Measurements from ENCODE around the gene TRIM33.

TRIM33 gene

GRCh38 chr1:114517348-114517747 lies 6.3 kb upstream of the TRIM33 start:
- H3K4me1 ChIP-seq (ENCODE audit: control insufficient read depth in 5 of 5, insufficient read depth in 5 of 5, low read length in 5 of 5), result peaks cover 0 to 3% (median 0%) of the 10 kb centered on the region in 5 donors
- no peak overlapping the region for H3K9ac ChIP-seq (ENCODE audit: low read length in 5 of 5)
- H3K27ac ChIP-seq (ENCODE audit: low read depth, low read length), result no peak overlapping the region
- H3K9me3 ChIP-seq (ENCODE audit: control insufficient read depth in 5 of 5, low read length in 5 of 5), result no peaks in the 10 kb centered on the region
- H3K36me3 ChIP-seq (ENCODE audit: control insufficient read depth in 5 of 5, insufficient read depth in 5 of 5, low read length in 5 of 5), result no peaks in the 10 kb centered on the region
- peaks cover 0 to 5% (median 0%) of the 10 kb centered on the region in 5 donors for H3K27me3 ChIP-seq (ENCODE audit: control insufficient read depth in 5 of 5, insufficient read depth in 4 of 5, low read length in 5 of 5)
- H3K4me3 ChIP-seq (ENCODE audit: low read depth in 1 of 5, low read length in 5 of 5), result no peak overlapping the region

- H3K36me3 ChIP-seq (ENCODE audit: control insufficient read depth in 5 of 5, insufficient read depth in 5 of 5, low read length in 5 of 5), result no peaks in the 10 kb centered on the region
- no peaks in the 10 kb centered on the region for H3K27me3 ChIP-seq (ENCODE audit: control insufficient read depth in 5 of 5, insufficient read depth in 4 of 5, low read length in 5 of 5)
- no peak overlapping the region for H3K27ac ChIP-seq (ENCODE audit: low read depth, low read length)
- H3K4me1 ChIP-seq (ENCODE audit: control insufficient read depth in 5 of 5, insufficient read depth in 5 of 5, low read length in 5 of 5), result peaks cover 2 to 37% (median 31%) of the 10 kb centered on the region in 5 donors
- no peaks in the 10 kb centered on the region for H3K9me3 ChIP-seq (ENCODE audit: control insufficient read depth in 5 of 5, low read length in 5 of 5)
- H3K4me3 ChIP-seq (ENCODE audit: low read depth in 1 of 5, low read length in 5 of 5), result peak overlapping the region in 2 of 5 donors; percentile 92 to 95
- H3K9ac ChIP-seq (ENCODE audit: low read length in 5 of 5), result no peak overlapping the region
These were observed 1.7 kb upstream of the TRIM33 start for GRCh38 chr1:114512595-114513280.

- H3K4me3 ChIP-seq (ENCODE audit: low read depth in 1 of 5, low read length in 5 of 5), result peak overlapping the region; percentile 74 to 95 (median 86)
- H3K36me3 ChIP-seq (ENCODE audit: control insufficient read depth in 5 of 5, insufficient read depth in 5 of 5, low read length in 5 of 5), result no peaks in the 10 kb centered on the region
These were observed 550 bp downstream of the TRIM33 start for GRCh38 chr1:114510274-114511031.

GRCh38 chr1:114509596-114510273 lies 1.3 kb downstream of the TRIM33 start:
- peaks cover 2 to 41% (median 34%) of the 10 kb centered on the region in 5 donors for H3K4me1 ChIP-seq (ENCODE audit: control insufficient read depth in 5 of 5, insufficient read depth in 5 of 5, low read length in 5 of 5)
- no peaks in the 10 kb centered on the region for H3K9me3 ChIP-seq (ENCODE audit: control insufficient read depth in 5 of 5, low read length in 5 of 5)
- peak overlapping the region; percentile 74 to 95 (median 86) for H3K4me3 ChIP-seq (ENCODE audit: low read depth in 1 of 5, low read length in 5 of 5)
- peak overlapping the region; percentile 61 for H3K27ac ChIP-seq (ENCODE audit: low read depth, low read length)
- H3K9ac ChIP-seq (ENCODE audit: low read length in 5 of 5), result peak overlapping the region; percentile 44 to 94 (median 84)
- no peaks in the 10 kb centered on the region for H3K27me3 ChIP-seq (ENCODE audit: control insufficient read depth in 5 of 5, insufficient read depth in 4 of 5, low read length in 5 of 5)
- H3K36me3 ChIP-seq (ENCODE audit: control insufficient read depth in 5 of 5, insufficient read depth in 5 of 5, low read length in 5 of 5), result peaks cover 0 to 5% (median 0%) of the 10 kb centered on the region in 5 donors

More at GRCh38 chr1:114510274-114511031, 550 bp downstream of the TRIM33 start:
- H3K27me3 ChIP-seq (ENCODE audit: control insufficient read depth in 5 of 5, insufficient read depth in 4 of 5, low read length in 5 of 5), result no peaks in the 10 kb centered on the region
- peak overlapping the region; percentile 61 for H3K27ac ChIP-seq (ENCODE audit: low read depth, low read length)
- H3K9me3 ChIP-seq (ENCODE audit: control insufficient read depth in 5 of 5, low read length in 5 of 5), result no peaks in the 10 kb centered on the region
- H3K4me1 ChIP-seq (ENCODE audit: control insufficient read depth in 5 of 5, insufficient read depth in 5 of 5, low read length in 5 of 5), result peaks cover 2 to 41% (median 34%) of the 10 kb centered on the region in 5 donors
- H3K9ac ChIP-seq (ENCODE audit: low read length in 5 of 5), result peak overlapping the region; percentile 44 to 94 (median 84)

- H3K27ac ChIP-seq (ENCODE audit: low read depth, low read length), result no peak overlapping the region
- peak overlapping the region in 2 of 5 donors; percentile 30 to 84 for H3K9ac ChIP-seq (ENCODE audit: low read length in 5 of 5)
- peaks cover 2 to 41% (median 34%) of the 10 kb centered on the region in 5 donors for H3K4me1 ChIP-seq (ENCODE audit: control insufficient read depth in 5 of 5, insufficient read depth in 5 of 5, low read length in 5 of 5)
- no peaks in the 10 kb centered on the region for H3K27me3 ChIP-seq (ENCODE audit: control insufficient read depth in 5 of 5, insufficient read depth in 4 of 5, low read length in 5 of 5)
- H3K9me3 ChIP-seq (ENCODE audit: control insufficient read depth in 5 of 5, low read length in 5 of 5), result no peaks in the 10 kb centered on the region
- peaks cover 0 to 5% (median 0%) of the 10 kb centered on the region in 5 donors for H3K36me3 ChIP-seq (ENCODE audit: control insufficient read depth in 5 of 5, insufficient read depth in 5 of 5, low read length in 5 of 5)
- H3K4me3 ChIP-seq (ENCODE audit: low read depth in 1 of 5, low read length in 5 of 5), result peak overlapping the region in 1 of 5 donors; percentile 86
These were observed 2.6 kb downstream of the TRIM33 start for GRCh38 chr1:114508386-114508898.

- Histone ChIP-seq H3K9ac (ENCODE audit: low read length in 5 of 5) (peak overlapping the region in 1 of 5 donors; percentile 84), H3K36me3 (ENCODE audit: control insufficient read depth in 5 of 5, insufficient read depth in 5 of 5, low read length in 5 of 5) (peaks cover 0 to 5% (median 0%) of the 10 kb centered on the region in 5 donors), H3K9me3 (ENCODE audit: control insufficient read depth in 5 of 5, low read length in 5 of 5) (no peaks in the 10 kb centered on the region), H3K4me3 (ENCODE audit: low read depth in 1 of 5, low read length in 5 of 5) (no peak overlapping the region), H3K4me1 (ENCODE audit: control insufficient read depth in 5 of 5, insufficient read depth in 5 of 5, low read length in 5 of 5) (peaks cover 2 to 41% (median 34%) of the 10 kb centered on the region in 5 donors), H3K27ac (ENCODE audit: low read depth, low read length) (no peak overlapping the region), H3K27me3 (ENCODE audit: control insufficient read depth in 5 of 5, insufficient read depth in 4 of 5, low read length in 5 of 5) (no peaks in the 10 kb centered on the region)
These were observed 3.5 kb downstream of the TRIM33 start for GRCh38 chr1:114507513-114507912.

GRCh38 chr1:114505148-114505561 lies 5.8 kb downstream of the TRIM33 start:
- H3K9ac ChIP-seq (ENCODE audit: low read length in 5 of 5), result no peak overlapping the region
- H3K27me3 ChIP-seq (ENCODE audit: control insufficient read depth in 5 of 5, insufficient read depth in 4 of 5, low read length in 5 of 5), result no peaks in the 10 kb centered on the region
- no peaks in the 10 kb centered on the region for H3K9me3 ChIP-seq (ENCODE audit: control insufficient read depth in 5 of 5, low read length in 5 of 5)
- H3K27ac ChIP-seq (ENCODE audit: low read depth, low read length), result no peak overlapping the region
- H3K36me3 ChIP-seq (ENCODE audit: control insufficient read depth in 5 of 5, insufficient read depth in 5 of 5, low read length in 5 of 5), result peaks cover 0 to 5% (median 0%) of the 10 kb centered on the region in 5 donors
- peaks cover 2 to 30% (median 24%) of the 10 kb centered on the region in 5 donors for H3K4me1 ChIP-seq (ENCODE audit: control insufficient read depth in 5 of 5, insufficient read depth in 5 of 5, low read length in 5 of 5)
- H3K4me3 ChIP-seq (ENCODE audit: low read depth in 1 of 5, low read length in 5 of 5), result no peak overlapping the region

- Histone ChIP-seq H3K27ac (ENCODE audit: low read depth, low read length) (no peak overlapping the region), H3K36me3 (ENCODE audit: control insufficient read depth in 5 of 5, insufficient read depth in 5 of 5, low read length in 5 of 5) (peaks cover 0 to 5% (median 0%) of the 10 kb centered on the region in 5 donors), H3K9me3 (ENCODE audit: control insufficient read depth in 5 of 5, low read length in 5 of 5) (no peaks in the 10 kb centered on the region), H3K9ac (ENCODE audit: low read length in 5 of 5) (no peak overlapping the region), H3K27me3 (ENCODE audit: control insufficient read depth in 5 of 5, insufficient read depth in 4 of 5, low read length in 5 of 5) (no peaks in the 10 kb centered on the region), H3K4me1 (ENCODE audit: control insufficient read depth in 5 of 5, insufficient read depth in 5 of 5, low read length in 5 of 5) (peaks cover 0 to 18% (median 16%) of the 10 kb centered on the region in 5 donors), H3K4me3 (ENCODE audit: low read depth in 1 of 5, low read length in 5 of 5) (no peak overlapping the region)
These were observed 7.0 kb downstream of the TRIM33 start for GRCh38 chr1:114503916-114504422.

- peaks cover 0 to 3% (median 1%) of the 10 kb centered on the region in 5 donors for H3K4me1 ChIP-seq (ENCODE audit: control insufficient read depth in 5 of 5, insufficient read depth in 5 of 5, low read length in 5 of 5)
- H3K9me3 ChIP-seq (ENCODE audit: control insufficient read depth in 5 of 5, low read length in 5 of 5), result no peaks in the 10 kb centered on the region
- H3K4me3 ChIP-seq (ENCODE audit: low read depth in 1 of 5, low read length in 5 of 5), result no peak overlapping the region
- H3K9ac ChIP-seq (ENCODE audit: low read length in 5 of 5), result no peak overlapping the region
- no peak overlapping the region for H3K27ac ChIP-seq (ENCODE audit: low read depth, low read length)
- H3K36me3 ChIP-seq (ENCODE audit: control insufficient read depth in 5 of 5, insufficient read depth in 5 of 5, low read length in 5 of 5), result peaks cover 0 to 5% (median 0%) of the 10 kb centered on the region in 5 donors
- H3K27me3 ChIP-seq (ENCODE audit: control insufficient read depth in 5 of 5, insufficient read depth in 4 of 5, low read length in 5 of 5), result no peaks in the 10 kb centered on the region
These were observed 8.9 kb downstream of the TRIM33 start for GRCh38 chr1:114502080-114502479.
